ENCODE results near the gene ZFPL1. TPM values are rescaled to one million over a fixed set of nuclear protein-coding genes. Genes with fewer than 3 reads are reported as not detected.

Gene ZFPL1
- total and polyA plus RNA-seq, 2 donors (not counting 3 experiments of a cell fraction or from before 2014, with no cell fraction given), result 37.6 to 139 TPM

DNA sequence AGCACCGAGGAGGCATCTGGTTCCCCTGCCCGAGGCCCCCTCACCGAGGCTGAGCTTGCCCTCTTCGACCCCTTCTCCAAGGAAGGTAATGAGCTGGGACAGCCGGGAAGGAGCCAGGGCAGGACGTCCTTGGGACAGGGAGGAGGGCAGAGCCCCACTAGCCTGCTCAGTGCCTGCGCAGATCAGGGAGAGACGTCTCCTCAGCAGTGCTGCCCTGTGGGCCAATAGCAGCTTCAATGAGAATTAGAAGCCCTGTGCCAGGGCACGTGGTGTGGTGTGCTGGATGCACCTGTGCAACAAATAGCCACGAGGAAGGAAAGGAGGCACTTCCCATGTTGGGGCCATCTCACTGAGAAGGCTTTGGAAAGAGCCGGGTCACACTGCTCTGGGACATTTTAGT lies 48.4 kb upstream of the ZFPL1 start:
- intact Hi-C loops (cut with micrococcal nuclease) (no loop called here), dilution Hi-C loops (cut with MboI; ENCODE audit: extremely low pct_ligation_motif_present, low sequenced_read_pairs) (no loop called here)
- H3K27ac ChIP-seq (ENCODE audit: insufficient read depth, low read depth, low read length), result no peak overlapping the region
- no peaks in the 10 kb centered on the region for H3K9me3 ChIP-seq (replicated peaks; ENCODE audit: control insufficient read depth, insufficient read depth, low read length)
- H3K36me3 ChIP-seq (ENCODE audit: control insufficient read depth in 2 of 2, extremely low read depth in 1 of 2, insufficient read depth in 2 of 2, low read length in 2 of 2), result peaks cover 4 to 19% of the 10 kb centered on the region in 2 experiments
- no peak overlapping the region for H3K4me3 ChIP-seq (replicated peaks in 1 of 3; ENCODE audit: insufficient read depth in 1 of 3, low read depth in 1 of 3, low read length in 3 of 3)
- H3K9ac ChIP-seq (replicated peaks; ENCODE audit: extremely low read depth, insufficient read depth, low read length), result no peak overlapping the region
- DNase-seq (ENCODE audit: low read depth, low spot score) (no peak), FAIRE-seq (no peak)
- CTCF ChIA-PET, result interaction anchor here (1.0 kb wide), 1 partner anchor 22 kb away, joined by 3 read pairs; the partner anchor contains the start of gene ARL2
- no peaks in the 10 kb centered on the region for H3K9me1 ChIP-seq (replicated peaks; ENCODE audit: control insufficient read depth, extremely low read depth, insufficient read depth, low read length)
- H3K79me2 ChIP-seq (ENCODE audit: control insufficient read depth, insufficient read depth, low read length), result no peaks in the 10 kb centered on the region
- no peaks in the 10 kb centered on the region for H4K20me1 ChIP-seq (replicated peaks; ENCODE audit: control insufficient read depth, extremely low read depth, insufficient read depth, low read length)
- TF ChIP-seq, protein P1, sequence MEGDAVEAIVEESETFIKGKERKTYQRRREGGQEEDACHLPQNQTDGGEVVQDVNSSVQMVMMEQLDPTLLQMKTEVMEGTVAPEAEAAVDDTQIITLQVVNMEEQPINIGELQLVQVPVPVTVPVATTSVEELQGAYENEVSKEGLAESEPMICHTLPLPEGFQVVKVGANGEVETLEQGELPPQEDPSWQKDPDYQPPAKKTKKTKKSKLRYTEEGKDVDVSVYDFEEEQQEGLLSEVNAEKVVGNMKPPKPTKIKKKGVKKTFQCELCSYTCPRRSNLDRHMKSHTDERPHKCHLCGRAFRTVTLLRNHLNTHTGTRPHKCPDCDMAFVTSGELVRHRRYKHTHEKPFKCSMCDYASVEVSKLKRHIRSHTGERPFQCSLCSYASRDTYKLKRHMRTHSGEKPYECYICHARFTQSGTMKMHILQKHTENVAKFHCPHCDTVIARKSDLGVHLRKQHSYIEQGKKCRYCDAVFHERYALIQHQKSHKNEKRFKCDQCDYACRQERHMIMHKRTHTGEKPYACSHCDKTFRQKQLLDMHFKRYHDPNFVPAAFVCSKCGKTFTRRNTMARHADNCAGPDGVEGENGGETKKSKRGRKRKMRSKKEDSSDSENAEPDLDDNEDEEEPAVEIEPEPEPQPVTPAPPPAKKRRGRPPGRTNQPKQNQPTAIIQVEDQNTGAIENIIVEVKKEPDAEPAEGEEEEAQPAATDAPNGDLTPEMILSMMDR (IDR thresholded peaks at IDR 0.05; ENCODE audit: extremely low read depth in 1 of 2, insufficient read depth in 1 of 2, low read depth in 1 of 2, low read length in 2 of 2), result no peak
- no peak for TF ChIP-seq FOS (IDR thresholded peaks at IDR 0.05; ENCODE audit: borderline replicate concordance, insufficient read depth, low read length)
- no peak for TF ChIP-seq POLR2A (IDR thresholded peaks at IDR 0.05; ENCODE audit: low read depth, low read length)
- TF ChIP-seq, protein P2, sequence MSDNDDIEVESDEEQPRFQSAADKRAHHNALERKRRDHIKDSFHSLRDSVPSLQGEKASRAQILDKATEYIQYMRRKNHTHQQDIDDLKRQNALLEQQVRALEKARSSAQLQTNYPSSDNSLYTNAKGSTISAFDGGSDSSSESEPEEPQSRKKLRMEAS (IDR thresholded peaks at IDR 0.05; ENCODE audit: insufficient read depth, insufficient read length), result no peak
- no peak for TF ChIP-seq GATA2 (IDR thresholded peaks at IDR 0.05; ENCODE audit: insufficient read depth, insufficient read length, low read depth, low read length)
- no peak for TF ChIP-seq POLR2AphosphoS5 (IDR thresholded peaks at IDR 0.05; ENCODE audit: insufficient read depth, low read depth, low read length)
- TF ChIP-seq EZH2 (IDR thresholded peaks at IDR 0.05; ENCODE audit: borderline replicate concordance, low read depth, low read length, severe bottlenecking), result no peak
- no peak for TF ChIP-seq MYC (IDR thresholded peaks at IDR 0.05; ENCODE audit: low read depth, low read length)
- TF ChIP-seq JUN (IDR thresholded peaks at IDR 0.05; ENCODE audit: borderline replicate concordance, insufficient read depth, insufficient read length, low read depth), result no peak
- H3K4me1 ChIP-seq (ENCODE audit: control insufficient read depth, extremely low read depth, insufficient read depth, low read length), result peaks cover 2% of the 10 kb centered on the region
- no peaks in the 10 kb centered on the region for H3K27me3 ChIP-seq (ENCODE audit: control insufficient read depth in 2 of 2, insufficient read depth in 2 of 2, low read length in 2 of 2)
- POLR2A ChIA-PET, result no interaction called here
- H3K4me2 ChIP-seq (ENCODE audit: insufficient read depth, low read length), result no peak overlapping the region
- no TSS peak for BruUV-seq (replicated peaks)
- H2AFZ ChIP-seq (ENCODE audit: low read depth, low read length), result no peak overlapping the region

Data from endothelial cell of umbilical vein (primary cell).